ENCODE results near the gene NWD2. TPM values are rescaled to one million over a fixed set of nuclear protein-coding genes. Genes with fewer than 3 reads are reported as not detected.
A peak's percentile ranks its signal among the peaks of the same experiment; 100 is the strongest.

Gene NWD2
- total and polyA plus RNA-seq, 10 of the 15 experiments (the other 5 are each of a cell fraction or from before 2014, with no cell fraction given), result not detected

DNA sequence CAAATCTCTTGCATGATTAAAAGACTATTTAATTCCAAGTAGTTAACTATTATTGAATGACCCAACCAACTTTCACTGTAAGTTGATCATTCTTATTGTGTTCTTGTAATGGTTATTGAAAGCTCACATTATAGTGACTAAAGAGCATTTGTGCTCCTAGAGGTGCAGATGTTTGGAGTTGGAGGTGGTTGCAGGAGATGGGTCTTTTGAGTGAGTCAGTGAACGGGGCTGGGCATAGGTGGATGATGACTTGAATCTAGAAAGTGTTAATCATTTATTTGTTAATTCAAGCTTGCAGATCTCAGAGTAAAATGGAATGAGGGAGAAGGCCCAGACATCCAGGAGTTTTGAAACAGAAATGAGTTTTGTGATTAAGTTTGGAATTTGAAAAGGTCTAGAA is 13.7 kb downstream of the NWD2 start (continued):
- TF ChIP-seq, protein P1, sequence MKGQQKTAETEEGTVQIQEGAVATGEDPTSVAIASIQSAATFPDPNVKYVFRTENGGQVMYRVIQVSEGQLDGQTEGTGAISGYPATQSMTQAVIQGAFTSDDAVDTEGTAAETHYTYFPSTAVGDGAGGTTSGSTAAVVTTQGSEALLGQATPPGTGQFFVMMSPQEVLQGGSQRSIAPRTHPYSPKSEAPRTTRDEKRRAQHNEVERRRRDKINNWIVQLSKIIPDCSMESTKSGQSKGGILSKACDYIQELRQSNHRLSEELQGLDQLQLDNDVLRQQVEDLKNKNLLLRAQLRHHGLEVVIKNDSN (IDR thresholded peaks at IDR 0.05; ENCODE audit: borderline replicate concordance, extremely low read length, insufficient read depth, low read depth, low read length), result no peak

DNA sequence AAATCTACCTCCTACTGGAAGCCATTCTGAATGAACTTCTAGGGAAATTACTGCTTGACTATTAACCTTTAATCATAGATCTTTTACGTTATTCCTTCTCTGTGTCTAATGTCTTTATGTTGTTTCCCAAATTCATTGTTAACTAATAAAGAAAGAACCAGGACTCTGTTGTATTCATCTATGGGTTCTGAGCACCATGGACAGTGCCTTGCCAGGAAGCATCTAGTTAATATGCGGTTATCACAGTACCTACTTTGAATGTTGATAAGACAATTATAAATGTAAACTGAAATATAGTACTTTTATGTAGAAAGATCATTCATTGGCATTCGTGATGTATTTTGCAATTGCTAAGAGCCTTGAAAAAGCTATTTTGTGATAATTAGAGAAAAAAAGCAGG is 23.8 kb downstream of the NWD2 start:
- Histone ChIP-seq H3K27me3 (replicated peaks in 1 of 2; ENCODE audit: control insufficient read depth in 2 of 2, insufficient read depth in 2 of 2, low read length in 1 of 2) (no peaks in the 10 kb centered on the region), H3K27ac (ENCODE audit: control insufficient read depth, insufficient read depth) (no peak overlapping the region), H3K4me1 (ENCODE audit: control insufficient read depth, insufficient read depth, low read length) (no peaks in the 10 kb centered on the region), H3K9ac (ENCODE audit: control insufficient read depth, insufficient read depth, low read length) (no peak overlapping the region), H2AFZ (ENCODE audit: control insufficient read depth, low read depth, low read length) (no peak overlapping the region), H3K4me3 (no peak overlapping the region), H3K9me3 (replicated peaks; ENCODE audit: control insufficient read depth, insufficient read depth, low read length) (no peaks in the 10 kb centered on the region), H3K4me2 (ENCODE audit: control insufficient read depth, insufficient read depth) (no peak overlapping the region), H3K79me2 (ENCODE audit: control insufficient read depth, insufficient read depth, low read length) (no peaks in the 10 kb centered on the region), H4K20me1 (ENCODE audit: control insufficient read depth, insufficient read depth) (no peaks in the 10 kb centered on the region), H3K36me3 (ENCODE audit: control insufficient read depth in 2 of 2, insufficient read depth in 2 of 2, low read length in 1 of 2) (no peaks in the 10 kb centered on the region)
- ATAC-seq (no peak), FAIRE-seq (no peak), DNase-seq (ENCODE audit: low read depth, low spot score) (no peak)
- BruUV-seq (replicated peaks), result no TSS peak
- ChIA-PET CTCF (no interaction called here), POLR2A (no interaction called here), SMC1A (ENCODE audit: uncharacterized antibody, unreplicated experiment) (interaction anchor here (1.0 kb wide), 1 partner anchor 11 kb away, joined by 3 read pairs; no protein-coding TSS in a partner anchor), RAD21 (ENCODE audit: unreplicated experiment) (no interaction called here)
- WGBS (ENCODE audit: insufficient coverage, insufficient replicate concordance, low lambda C conversion rate, missing lambda C conversion rate), result 11% methylated on average over 3 of the region's 3 CpGs
- intact Hi-C loops (cut with micrococcal nuclease; ENCODE audit: unreplicated experiment), result no loop called here
- in situ Hi-C loops (cut with MboI), result no loop called here
- TF ChIP-seq, protein P2, sequence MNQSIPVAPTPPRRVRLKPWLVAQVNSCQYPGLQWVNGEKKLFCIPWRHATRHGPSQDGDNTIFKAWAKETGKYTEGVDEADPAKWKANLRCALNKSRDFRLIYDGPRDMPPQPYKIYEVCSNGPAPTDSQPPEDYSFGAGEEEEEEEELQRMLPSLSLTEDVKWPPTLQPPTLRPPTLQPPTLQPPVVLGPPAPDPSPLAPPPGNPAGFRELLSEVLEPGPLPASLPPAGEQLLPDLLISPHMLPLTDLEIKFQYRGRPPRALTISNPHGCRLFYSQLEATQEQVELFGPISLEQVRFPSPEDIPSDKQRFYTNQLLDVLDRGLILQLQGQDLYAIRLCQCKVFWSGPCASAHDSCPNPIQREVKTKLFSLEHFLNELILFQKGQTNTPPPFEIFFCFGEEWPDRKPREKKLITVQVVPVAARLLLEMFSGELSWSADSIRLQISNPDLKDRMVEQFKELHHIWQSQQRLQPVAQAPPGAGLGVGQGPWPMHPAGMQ (IDR thresholded peaks at IDR 0.05; ENCODE audit: borderline replicate concordance), result no peak
- TF ChIP-seq, protein P3, sequence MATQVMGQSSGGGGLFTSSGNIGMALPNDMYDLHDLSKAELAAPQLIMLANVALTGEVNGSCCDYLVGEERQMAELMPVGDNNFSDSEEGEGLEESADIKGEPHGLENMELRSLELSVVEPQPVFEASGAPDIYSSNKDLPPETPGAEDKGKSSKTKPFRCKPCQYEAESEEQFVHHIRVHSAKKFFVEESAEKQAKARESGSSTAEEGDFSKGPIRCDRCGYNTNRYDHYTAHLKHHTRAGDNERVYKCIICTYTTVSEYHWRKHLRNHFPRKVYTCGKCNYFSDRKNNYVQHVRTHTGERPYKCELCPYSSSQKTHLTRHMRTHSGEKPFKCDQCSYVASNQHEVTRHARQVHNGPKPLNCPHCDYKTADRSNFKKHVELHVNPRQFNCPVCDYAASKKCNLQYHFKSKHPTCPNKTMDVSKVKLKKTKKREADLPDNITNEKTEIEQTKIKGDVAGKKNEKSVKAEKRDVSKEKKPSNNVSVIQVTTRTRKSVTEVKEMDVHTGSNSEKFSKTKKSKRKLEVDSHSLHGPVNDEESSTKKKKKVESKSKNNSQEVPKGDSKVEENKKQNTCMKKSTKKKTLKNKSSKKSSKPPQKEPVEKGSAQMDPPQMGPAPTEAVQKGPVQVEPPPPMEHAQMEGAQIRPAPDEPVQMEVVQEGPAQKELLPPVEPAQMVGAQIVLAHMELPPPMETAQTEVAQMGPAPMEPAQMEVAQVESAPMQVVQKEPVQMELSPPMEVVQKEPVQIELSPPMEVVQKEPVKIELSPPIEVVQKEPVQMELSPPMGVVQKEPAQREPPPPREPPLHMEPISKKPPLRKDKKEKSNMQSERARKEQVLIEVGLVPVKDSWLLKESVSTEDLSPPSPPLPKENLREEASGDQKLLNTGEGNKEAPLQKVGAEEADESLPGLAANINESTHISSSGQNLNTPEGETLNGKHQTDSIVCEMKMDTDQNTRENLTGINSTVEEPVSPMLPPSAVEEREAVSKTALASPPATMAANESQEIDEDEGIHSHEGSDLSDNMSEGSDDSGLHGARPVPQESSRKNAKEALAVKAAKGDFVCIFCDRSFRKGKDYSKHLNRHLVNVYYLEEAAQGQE (IDR thresholded peaks at IDR 0.05; ENCODE audit: low read depth, low read length), result peak; percentile 67; the same call in 1 of the 2 replicates
